D721Med (cell line): Measurements from ENCODE around the gene SPATA24.

Experiments used
- DNase-seq: peaks from one replicate; pipeline ENCODE4 v3.0.0; 2011; ENCODE audit warnings: low spot score; ENCODE audit not compliant: insufficient read length
- FAIRE-seq: peaks from 2 replicates; lab custom pipeline; 2011; peaks lifted over from hg19 to GRCh38; lab: Jason Lieb, UNC
- CTCF ChIP-seq: IDR thresholded peaks from 2 replicates; pipeline ENCODE4 v1.5.1; 2012; ENCODE audit warnings: mild to moderate bottlenecking, control low read depth; ENCODE audit not compliant: insufficient read depth; ENCODE audit errors: missing control alignments

The SPATA24 gene

GRCh38 chr5:139399501-139400121, 4.3 kb downstream of the SPATA24 start:
- FAIRE-seq (no peak), DNase-seq (no peak)
- TF ChIP-seq CTCF: no peak

GRCh38 chr5:139397921-139398320, 6.0 kb downstream of the SPATA24 start:
- DNase-seq (no peak), FAIRE-seq (no peak)
- TF ChIP-seq CTCF: no peak

- TF ChIP-seq CTCF: no peak
- FAIRE-seq (no peak), DNase-seq (no peak)
Measured at GRCh38 chr5:139396691-139397090, 7.2 kb downstream of the SPATA24 start.

GRCh38 chr5:139395844-139396640, 7.8 kb downstream of the SPATA24 start:
- DNase-seq: no peak
- no peak for FAIRE-seq

GRCh38 chr5:139394654-139395566, 9.0 kb downstream of the SPATA24 start, which contains the start of gene PROB1:
PROB1 (minus strand) TSS chr5:139395104; CDS start chr5:139395081, 23 bp downstream.
- no peak for DNase-seq
- no peak for FAIRE-seq
- no peak for TF ChIP-seq CTCF

More at GRCh38 chr5:139395844-139396640, 7.8 kb downstream of the SPATA24 start:
- TF ChIP-seq CTCF: no peak

GRCh38 chr5:139394123-139394653, 9.7 kb downstream of the SPATA24 start:
- no peak for DNase-seq
- FAIRE-seq: no peak
- TF ChIP-seq CTCF: no peak
